Subcutaneous adipose tissue (tissue), 4 donors: ENCODE measurements around the gene PXK. TPM values are rescaled to one million over a fixed set of nuclear protein-coding genes. Genes with fewer than 3 reads are reported as not detected.

ENCODE experiments used
- total RNA-seq, 4 donors: library from RNA; depleted of rRNA; stranded (reverse); fragments of >200 nt; gene quantifications; one replicate each; pipeline ENCODE4 v1.1.0, GENCODE V29; 2016
- TF ChIP-seq, protein P1 (sequence below): fragments of 450-650 bp; IDR thresholded peaks from one replicate; pipeline ENCODE4 v1.5.1; 2016; ENCODE audit warnings: low read depth, mild to moderate bottlenecking, control low read depth, antibody characterized with exemption, moderate library complexity

Gene PXK
- total RNA-seq, 4 donors from 2014 or later = 27.1 to 53.6 (median 30.7) TPM

DNA sequence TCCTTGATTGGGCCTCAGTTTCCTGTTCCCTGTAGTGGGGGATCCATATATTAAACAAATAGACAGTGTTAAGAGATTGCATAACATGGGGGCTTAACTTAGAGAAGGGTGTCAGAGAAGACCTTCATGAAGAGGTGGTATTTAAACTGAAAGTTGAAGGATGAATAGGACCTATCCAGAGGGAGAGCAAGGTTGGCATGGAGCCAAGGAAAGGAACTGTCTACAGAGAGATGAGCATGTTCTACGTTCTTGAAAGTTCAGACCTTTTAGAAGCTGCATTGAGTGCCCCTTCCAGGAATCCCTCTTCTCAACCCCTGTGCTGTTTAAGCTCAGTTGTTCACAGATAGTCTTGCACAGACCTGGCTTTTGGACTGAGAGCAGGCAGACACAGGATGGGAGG is 24.0 kb upstream of the PXK start:
- TF ChIP-seq, protein P1, sequence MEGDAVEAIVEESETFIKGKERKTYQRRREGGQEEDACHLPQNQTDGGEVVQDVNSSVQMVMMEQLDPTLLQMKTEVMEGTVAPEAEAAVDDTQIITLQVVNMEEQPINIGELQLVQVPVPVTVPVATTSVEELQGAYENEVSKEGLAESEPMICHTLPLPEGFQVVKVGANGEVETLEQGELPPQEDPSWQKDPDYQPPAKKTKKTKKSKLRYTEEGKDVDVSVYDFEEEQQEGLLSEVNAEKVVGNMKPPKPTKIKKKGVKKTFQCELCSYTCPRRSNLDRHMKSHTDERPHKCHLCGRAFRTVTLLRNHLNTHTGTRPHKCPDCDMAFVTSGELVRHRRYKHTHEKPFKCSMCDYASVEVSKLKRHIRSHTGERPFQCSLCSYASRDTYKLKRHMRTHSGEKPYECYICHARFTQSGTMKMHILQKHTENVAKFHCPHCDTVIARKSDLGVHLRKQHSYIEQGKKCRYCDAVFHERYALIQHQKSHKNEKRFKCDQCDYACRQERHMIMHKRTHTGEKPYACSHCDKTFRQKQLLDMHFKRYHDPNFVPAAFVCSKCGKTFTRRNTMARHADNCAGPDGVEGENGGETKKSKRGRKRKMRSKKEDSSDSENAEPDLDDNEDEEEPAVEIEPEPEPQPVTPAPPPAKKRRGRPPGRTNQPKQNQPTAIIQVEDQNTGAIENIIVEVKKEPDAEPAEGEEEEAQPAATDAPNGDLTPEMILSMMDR = no peak

DNA sequence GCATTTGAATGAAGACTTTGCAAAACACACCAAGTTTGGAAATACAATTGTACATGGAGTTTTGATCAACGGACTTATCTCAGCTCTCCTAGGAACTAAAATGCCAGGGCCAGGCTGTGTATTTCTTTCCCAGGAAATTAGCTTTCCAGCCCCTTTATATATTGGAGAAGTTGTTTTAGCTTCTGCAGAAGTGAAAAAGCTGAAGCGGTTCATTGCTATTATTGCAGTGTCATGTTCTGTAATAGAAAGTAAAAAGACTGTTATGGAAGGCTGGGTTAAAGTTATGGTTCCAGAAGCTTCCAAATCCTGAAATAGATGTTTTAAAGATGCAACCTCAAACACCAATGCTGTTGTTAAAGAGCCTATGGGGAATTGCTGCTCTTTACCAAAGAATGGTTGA is 14.9 kb upstream of the PXK start:
- TF ChIP-seq, protein P1 = no peak

DNA sequence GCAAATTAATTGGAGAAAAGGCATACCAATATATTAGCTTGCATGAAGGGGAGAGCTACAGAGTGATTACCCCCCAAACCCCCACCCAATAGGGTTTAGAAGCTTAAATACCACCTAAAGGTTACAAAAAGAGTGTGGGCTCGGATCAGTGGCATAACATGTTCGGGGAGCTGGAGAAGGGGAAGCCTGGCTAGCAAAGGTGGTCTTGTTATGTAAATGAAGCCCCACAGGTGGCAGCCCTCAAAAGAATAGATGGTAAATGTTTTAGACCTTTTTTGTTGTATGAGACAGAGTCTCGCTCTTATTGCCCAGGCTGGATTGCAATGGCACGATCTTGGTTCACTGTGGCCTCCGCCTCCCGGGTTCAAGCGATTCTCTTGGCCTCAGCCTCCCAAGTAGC is 10.9 kb upstream of the PXK start:
- TF ChIP-seq, protein P1 = no peak

DNA sequence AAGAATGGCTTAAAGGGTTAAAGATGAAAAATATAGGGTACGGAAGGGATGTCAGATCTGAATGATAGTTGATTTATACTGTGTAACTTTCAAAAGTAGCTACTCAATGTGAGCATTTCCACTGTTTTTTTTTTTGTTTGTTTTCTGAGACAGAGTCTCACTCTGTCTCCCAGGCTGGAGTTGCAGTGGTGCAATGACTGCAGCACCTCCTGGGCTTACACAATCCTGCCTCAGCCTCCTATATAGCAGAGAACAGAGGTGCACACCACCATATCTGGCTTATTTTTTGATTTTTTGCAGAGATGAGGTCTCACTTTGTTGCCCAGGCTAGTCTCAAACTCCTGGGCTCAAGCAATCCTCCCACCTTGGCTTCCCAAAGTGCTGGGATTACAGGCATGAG is 9.9 kb upstream of the PXK start:
- TF ChIP-seq, protein P1 = no peak

DNA sequence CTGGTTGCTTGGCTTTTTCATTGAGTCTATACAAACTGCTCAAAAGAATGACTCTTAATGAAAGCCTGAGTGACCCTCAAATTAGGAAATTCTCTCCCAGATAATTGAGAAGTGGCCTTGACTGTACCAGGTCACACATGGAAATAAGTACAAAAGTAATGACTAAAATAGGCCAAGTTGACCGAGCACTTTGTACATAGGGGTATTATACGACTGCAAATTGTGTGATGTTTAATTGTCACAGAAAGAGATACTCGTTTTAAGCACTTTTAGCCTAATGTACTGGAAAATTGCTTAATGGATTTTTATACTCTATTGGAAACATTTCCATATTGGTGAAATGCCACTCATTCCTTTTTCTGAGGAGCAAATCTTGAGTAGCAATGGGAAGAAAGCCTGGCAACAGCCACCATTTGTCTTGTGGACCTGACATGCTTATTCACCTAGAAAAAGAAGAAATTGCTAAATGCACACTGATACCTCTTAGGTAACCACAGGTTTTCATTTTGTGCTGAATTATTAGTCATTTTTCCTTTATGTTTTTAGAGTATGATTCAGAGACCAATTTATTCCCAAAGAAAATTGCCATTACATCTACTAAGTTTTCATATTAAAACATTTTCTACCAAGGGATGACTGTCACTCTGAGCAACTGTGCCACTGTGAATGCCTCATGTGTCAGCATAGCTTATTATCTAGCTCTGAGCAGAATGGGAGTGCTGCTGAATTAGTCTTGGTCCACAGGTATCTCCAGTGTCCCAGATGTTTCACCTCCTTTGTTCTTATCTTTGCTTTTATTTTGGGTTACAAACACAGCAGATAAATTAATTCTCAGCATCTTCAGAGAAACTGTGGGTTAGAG is 8.9 kb upstream of the PXK start:
- TF ChIP-seq, protein P1 = no peak

DNA sequence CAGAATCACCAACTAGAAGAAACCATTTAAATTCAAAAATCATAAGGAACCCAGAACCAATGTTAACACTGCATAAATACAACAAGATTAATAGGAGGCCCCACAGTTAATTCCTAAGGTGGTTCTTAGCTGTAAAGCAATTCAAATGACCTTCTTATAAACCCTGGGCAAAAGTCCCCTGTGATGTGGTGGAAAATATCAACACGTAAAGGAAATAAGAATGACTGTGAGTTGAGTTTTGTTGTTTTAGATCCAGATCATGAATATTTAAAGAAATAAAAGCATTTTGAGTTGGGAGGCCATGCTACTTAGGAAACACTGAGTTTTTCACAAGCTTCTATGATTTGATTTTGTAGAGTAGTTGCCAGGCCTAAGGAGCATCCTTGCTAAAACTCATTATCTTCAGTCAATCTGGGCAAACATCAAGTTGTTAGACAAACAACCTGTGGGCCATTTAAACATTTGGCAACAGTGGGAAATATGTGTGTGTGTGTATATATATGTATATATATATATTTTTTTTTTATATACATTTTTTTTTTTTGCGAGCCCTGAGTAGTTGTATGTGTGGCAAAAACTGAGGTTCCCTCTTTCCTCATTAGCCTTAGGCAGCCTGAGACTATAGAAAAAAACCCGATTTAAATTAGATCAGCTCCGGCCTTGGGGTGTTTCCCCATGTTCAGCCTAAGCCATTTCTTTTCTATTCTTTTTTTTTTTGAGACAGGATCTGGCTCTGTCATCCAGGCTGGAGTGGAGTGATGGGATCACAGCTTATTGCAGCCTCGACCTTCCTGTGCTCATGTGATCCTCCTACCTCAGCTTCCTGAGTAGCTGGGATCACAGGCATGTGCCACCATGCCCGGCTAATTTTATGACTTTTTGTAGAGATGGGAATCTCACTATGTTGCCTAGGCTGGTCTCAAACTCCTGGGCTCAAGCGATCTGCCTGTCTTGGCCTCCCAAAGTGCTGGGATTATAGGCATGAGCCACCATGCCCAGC is 8.0 kb upstream of the PXK start:
- TF ChIP-seq, protein P1 = no peak

DNA sequence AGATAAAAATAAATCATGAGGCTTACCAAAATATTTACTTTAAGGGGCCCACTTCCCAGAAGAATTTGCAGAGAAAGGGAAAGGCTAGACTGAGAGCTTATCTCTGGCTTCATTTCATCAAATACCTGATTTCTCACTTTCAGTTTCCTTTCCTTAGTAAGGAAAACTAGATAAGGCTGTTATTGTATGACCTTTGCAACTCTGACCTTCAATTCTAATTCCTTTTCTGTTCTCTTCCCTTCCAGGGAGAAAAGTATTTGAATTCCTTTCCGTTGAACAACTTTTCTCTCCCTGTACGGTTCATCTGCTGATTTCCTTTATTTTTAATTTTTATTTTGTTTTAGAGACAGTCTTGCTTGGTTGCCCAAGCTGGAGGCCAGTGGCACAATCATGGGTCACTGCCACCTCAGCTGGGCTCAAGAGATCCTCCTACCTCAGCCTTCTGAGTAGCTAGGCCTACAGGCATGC is 7.1 kb upstream of the PXK start:
- TF ChIP-seq, protein P1 = no peak
